ENCODE data around the gene CTSW.

CTSW gene

DNA sequence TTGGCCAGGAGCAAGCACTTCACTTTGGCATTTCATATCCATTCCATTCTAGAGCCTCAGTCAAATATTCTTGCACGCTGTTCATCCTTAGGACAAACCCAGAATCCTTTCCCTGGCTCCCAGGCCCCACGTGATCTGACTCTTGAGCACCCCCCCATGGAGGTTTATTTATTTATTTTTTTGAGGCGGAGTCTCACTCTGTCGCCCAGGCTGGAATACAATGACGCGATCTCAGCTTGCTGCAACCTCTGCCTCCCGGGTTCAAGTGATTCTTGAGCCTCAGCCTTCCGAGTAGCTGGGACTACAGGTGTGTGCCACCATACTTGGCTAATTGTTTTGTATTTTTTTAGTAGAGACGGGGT is 52.9 kb downstream of the CTSW start:
- DNase-seq, result no peak

Data from NCI-H1105 treated with DMSO at 0.1 percent for 48 hours (cell line).